ENCODE results near the gene SMIM41.

Gene SMIM41

DNA sequence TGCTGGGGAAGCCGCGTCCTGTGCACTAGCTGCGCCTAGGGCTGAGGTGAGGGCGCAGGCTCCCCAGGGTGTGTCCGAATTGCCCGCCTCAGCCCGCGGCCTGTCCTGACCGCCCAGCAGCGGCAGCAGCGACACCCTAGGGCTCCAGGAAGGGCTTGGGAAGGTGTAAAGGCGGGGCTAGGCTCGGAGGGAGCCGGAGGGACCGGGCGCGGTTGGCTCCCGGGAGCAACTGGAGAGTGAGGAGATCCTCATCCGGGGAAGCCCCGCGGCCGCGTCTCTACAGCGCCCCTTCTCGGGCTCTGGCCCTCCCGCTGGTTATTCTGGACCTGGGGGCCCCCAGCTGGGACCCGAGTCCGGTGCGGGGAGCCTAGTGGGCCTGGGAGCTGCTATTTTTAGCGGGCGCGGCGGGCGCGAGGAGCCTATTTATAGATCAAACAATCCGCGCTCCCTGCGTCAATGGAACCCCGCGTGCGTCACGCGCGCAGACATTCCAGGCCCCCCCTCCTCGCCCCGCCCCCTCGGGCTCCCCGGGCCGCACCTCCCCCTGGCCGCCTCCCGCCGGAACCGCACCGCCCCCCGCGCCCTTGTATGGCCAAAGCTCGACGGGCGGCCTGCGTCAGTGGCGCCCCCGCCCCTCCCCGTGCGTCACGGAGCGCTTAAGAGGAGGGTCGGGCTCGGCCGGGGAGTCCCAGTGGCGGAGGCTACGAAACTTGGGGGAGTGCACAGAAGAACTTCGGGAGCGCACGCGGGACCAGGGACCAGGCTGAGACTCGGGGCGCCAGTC, 28.6 kb upstream of the SMIM41 start, which contains the start of gene NR4A1:
Gene NR4A1 (plus strand): TSS at position 685 of the 784 bp plus-strand sequence. CDS start 2,887 bp downstream, outside the sequence.
- DNase-seq: peak; percentile 74

DNA sequence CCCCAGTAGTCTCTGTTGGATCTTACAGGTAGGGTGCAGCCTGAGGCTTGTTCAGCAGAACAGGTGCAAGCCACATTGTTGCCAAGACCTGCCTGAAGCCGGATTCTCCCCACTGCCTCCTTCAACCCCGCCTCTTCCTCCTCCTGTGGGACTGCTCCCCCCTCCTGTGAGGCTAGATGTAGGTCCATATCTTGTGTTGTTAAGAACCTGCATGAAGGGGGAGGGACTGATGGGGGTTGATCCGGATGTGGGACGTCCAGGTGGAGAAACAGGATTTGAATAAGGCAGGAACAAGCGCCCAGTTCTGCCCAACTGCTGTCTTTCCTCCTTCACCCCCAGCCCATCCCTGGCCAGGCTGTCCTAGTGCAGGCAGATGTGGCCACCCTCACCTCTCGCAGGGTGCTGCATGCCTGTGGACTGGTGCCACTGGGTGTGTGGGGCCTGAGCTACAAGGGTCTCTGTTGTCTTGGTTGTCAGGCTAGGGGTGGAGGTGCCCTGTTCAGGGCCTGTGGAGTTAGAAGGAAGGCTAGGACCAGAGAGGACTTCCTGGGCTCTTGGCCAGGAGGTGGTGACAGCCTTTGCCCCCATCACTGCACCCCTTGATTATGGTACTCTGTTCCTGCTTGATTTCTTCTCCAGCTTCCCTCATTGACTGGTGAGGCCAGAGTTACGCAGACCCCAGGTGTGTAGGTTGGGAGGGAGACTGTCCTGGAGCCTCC, 26.9 kb upstream of the SMIM41 start:
- no peak for DNase-seq

DNA sequence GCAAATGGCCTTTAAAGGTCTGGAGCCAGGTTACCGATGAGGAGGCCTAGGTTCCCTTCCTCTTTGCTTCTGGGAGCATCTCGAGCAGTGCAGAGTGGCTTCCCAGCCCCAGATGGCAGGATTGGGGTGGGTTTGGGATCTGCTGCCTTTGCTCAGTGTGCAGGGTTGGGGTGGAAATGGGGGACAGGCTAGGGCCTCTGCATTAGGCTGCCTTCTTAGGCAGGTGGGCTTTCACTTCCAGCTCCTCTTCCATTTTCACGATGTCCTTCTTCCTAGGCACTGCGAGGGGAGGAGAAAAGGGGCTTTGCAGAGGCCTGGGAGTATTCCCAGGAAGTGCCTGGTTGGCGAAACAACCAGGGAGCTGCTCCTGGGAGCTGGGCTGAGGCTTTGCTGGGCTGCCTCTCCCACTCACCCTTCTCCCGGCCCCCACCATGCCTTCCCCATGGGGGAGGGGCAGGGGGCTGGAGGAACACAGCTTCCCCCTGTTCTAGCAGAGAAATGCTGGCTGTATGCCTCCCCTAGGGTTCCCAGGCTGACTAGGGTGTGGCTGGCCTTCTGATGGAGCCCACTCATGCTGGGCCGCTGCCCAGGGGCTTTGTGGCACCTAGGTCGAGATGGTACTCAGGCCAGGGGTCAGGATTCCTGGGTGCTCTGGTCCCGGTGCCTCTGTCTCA, 25.8 kb upstream of the SMIM41 start:
- DNase-seq: no peak

DNA sequence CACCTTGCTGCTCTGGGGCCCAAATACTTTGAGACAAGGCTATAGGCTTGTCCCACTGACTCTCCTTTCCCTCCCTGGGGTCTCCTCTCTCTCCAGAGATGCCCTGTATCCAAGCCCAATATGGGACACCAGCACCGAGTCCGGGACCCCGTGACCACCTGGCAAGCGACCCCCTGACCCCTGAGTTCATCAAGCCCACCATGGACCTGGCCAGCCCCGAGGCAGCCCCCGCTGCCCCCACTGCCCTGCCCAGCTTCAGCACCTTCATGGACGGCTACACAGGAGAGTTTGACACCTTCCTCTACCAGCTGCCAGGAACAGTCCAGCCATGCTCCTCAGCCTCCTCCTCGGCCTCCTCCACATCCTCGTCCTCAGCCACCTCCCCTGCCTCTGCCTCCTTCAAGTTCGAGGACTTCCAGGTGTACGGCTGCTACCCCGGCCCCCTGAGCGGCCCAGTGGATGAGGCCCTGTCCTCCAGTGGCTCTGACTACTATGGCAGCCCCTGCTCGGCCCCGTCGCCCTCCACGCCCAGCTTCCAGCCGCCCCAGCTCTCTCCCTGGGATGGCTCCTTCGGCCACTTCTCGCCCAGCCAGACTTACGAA, 25.2 kb upstream of the SMIM41 start:
- no peak for DNase-seq

DNA sequence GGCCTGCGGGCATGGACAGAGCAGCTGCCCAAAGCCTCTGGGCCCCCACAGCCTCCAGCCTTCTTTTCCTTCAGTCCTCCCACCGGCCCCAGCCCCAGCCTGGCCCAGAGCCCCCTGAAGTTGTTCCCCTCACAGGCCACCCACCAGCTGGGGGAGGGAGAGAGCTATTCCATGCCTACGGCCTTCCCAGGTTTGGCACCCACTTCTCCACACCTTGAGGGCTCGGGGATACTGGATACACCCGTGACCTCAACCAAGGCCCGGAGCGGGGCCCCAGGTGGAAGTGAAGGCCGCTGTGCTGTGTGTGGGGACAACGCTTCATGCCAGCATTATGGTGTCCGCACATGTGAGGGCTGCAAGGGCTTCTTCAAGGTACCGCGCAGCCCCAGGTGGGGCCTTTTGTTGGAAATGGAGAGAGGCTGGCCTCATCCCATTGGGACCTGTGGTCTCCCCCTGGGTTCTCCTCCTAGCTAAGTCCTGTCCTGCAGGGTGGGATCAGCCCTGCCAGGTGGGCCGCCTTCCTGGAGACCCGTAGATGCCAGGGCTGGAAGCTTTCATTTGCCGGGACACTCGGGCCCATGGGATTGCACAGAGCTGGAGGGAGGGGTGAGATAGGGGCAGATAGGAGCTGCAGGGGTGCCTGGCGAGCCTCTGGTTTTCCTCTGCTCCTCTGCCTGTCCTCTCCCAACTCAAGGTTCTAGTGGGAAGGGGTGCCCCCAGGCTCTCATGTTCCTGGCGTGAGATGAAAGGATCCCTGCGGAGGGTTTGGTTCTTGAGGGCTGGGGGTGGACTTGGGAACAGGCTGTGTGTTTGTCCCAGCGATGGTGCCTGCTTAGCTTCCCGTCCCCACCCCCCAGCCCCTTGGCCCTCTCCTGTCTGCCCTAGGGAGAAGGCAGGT, 24.4 kb upstream of the SMIM41 start:
- DNase-seq: no peak

DNA sequence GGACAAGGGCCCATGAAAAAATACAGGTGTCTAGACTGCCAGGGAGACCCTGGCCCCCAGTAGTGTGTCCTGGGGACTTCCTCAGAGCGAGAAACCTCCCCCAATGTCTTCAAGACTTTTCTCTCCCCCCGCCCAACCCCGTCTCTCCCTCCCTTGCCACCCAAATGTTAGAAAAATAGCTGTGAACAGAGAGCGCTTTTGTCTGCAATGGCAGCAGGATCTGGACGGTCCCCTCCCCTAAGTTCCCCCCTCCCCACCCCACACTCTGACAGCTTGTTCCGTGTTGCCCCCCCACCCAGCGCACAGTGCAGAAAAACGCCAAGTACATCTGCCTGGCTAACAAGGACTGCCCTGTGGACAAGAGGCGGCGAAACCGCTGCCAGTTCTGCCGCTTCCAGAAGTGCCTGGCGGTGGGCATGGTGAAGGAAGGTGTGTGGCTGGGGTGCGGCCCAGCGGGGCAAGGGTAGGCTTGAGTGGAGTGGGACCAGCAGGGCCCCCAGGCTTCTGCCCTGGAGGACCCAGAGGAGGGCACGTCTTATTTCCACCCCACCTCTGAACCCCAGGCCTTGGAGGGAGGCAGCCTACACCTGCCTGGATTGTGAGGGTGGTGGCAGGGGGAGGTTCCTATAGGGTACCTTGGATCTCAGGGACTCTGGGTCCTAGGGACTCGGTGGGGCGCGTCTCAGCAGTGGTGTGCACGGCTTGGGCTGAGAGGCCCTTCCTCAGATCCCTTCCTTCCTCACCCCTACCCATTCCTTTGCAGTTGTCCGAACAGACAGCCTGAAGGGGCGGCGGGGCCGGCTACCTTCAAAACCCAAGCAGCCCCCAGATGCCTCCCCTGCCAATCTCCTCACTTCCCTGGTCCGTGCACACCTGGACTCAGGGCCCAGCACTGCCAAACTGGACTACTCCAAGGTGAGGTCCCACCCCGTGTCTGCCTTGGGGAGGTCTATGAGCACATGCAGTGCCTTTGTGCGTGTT, 23.5 kb upstream of the SMIM41 start:
- no peak for DNase-seq

DNA sequence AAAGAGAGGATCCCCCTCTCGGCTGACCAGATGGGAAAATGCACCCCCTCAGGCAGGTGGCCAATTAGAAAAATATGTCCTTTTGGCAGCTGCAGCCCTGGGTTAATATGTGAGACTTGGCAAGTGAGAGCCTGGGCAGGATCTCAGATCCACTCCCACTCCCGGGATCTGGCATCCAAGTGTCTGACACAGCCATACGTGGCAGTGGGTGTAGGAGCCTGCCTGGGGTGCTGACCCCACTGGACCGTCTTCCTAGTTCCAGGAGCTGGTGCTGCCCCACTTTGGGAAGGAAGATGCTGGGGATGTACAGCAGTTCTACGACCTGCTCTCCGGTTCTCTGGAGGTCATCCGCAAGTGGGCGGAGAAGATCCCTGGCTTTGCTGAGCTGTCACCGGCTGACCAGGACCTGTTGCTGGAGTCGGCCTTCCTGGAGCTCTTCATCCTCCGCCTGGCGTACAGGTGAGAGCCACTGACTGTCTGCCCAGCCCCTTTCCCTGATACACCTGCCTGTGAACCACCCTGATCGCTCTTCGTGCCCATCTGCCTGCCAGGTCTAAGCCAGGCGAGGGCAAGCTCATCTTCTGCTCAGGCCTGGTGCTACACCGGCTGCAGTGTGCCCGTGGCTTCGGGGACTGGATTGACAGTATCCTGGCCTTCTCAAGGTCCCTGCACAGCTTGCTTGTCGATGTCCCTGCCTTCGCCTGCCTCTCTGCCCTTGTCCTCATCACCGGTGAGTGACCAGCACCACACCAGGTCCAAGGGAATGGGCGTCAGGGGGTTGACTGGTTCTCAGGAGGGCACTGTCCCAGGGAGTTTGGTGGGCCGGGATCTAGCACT, 22.5 kb upstream of the SMIM41 start:
- no peak for DNase-seq

DNA sequence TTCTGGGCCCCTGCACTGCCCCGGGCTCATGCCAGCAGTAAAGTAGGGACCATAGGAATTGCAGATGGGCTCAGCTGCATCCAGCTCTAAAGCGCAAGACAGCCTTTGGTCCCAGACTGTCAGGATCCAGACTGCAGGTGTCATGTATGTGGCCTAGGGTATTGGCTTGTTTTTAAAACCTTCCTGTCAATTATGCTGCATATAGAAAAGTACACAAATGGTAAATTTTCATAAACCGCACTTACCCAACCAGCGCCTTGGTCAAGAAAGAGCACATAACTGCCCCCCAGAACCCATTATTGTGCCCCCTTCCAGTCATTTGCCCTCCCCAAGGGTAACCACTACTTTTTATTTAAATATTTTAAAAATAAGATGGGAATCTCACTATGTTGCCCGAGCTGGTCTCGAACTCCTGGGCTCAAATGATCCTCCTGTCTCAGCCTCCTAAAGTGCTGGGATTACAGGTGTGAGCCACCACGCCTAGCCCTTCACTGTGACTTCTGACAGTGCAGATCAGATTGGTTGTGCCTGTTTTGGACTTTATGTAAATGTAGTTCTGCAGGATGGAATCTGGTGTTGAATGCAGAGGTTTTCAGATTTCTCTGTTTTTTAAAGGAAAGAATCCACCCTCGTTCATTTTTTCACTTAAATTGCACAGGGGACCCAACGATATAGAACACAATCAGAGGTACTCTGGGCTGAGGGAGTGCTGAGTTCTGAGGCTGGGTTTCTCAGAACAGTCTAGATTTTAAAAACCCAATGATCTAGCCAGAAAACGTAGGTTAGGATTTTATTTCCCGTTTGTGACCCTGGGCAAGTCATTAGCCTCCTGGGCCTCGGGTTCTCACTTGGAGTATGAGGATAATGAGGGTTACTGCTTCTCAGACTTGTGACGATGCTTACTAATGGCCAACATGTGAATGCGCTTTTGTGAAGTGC, 21.6 kb upstream of the SMIM41 start:
- no peak for DNase-seq

DNA sequence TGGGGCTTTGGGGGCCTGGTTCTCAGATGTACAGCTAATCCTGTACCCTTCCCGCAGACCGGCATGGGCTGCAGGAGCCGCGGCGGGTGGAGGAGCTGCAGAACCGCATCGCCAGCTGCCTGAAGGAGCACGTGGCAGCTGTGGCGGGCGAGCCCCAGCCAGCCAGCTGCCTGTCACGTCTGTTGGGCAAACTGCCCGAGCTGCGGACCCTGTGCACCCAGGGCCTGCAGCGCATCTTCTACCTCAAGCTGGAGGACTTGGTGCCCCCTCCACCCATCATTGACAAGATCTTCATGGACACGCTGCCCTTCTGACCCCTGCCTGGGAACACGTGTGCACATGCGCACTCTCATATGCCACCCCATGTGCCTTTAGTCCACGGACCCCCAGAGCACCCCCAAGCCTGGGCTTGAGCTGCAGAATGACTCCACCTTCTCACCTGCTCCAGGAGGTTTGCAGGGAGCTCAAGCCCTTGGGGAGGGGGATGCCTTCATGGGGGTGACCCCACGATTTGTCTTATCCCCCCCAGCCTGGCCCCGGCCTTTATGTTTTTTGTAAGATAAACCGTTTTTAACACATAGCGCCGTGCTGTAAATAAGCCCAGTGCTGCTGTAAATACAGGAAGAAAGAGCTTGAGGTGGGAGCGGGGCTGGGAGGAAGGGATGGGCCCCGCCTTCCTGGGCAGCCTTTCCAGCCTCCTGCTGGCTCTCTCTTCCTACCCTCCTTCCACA, 20.7 kb upstream of the SMIM41 start:
- no peak for DNase-seq

DNA sequence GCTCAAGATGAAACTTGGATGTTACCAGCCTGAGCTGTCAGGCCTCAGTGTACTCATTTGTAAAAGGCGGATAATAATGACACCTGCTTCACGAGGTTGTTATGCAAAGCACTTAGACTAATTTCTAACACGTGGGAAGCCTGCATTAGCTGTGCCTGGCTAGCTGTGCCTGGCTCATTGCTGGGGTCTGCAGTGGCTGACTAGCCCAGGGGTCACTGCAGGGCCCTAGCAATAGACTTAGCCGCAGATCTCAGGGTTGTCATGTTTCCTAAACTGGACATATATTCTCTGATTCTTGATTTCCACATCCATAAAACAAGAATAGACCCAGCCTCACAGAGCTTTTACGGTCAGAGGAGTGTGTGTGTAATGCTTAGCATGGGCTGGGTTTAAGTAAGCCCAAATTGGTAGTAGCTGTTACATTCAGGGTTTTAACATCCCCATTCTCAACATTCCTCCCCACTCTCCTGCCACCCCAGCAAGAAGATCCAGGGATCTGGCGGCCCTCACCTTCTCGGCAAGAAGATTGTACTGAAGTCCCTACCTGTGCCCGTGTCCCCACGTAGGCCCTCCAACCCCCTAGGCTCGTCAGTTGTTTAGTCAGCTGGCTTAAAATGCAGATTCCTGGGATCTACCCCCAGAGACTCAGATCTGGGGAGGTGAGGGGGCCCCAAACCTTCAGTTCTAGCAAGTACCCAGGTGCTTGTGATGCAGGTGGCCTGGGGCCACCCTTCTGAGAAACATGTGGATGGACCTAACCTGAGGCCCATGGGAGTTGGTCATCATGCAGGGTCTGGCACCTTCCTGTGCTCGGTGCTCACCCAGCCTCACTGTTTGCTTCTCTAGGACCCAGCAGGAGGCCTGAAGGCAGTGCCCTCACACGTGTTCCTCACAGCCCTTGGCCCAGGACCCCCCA, 19.7 kb upstream of the SMIM41 start:
- DNase-seq: no peak

DNA sequence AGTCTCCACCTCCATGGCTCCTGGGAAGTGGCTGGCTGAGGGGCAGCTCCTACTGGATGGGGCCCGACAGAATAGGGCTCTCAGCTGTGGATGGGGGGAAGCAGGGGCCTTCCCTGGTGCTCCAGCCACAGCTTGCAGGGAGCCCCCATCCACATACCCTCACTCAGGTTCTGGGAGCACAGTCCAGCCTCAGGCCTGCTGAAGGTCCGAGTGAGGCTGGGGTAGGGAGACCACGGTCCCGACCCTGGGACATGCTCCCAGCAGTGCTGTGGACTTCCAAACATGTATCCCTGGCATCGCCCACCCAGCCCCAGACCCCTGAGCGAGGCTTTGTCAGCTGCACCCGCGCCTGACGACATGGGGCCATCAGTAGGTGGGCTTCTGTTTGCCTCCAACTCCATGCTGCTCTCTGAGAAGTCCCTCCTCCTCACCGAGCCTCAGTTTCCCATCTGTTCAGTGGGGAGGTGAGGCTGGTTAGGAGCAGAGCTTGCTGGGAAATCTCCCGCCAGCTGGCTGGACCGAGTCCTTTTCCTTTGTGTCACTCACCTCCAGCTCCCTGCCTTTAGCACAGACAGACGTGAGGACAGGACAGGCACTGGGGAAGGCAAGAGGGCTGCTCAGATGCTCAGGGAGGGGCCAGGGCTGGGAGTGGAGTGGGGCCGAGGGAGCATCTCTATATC, 18.9 kb upstream of the SMIM41 start:
- DNase-seq: no peak

DNA sequence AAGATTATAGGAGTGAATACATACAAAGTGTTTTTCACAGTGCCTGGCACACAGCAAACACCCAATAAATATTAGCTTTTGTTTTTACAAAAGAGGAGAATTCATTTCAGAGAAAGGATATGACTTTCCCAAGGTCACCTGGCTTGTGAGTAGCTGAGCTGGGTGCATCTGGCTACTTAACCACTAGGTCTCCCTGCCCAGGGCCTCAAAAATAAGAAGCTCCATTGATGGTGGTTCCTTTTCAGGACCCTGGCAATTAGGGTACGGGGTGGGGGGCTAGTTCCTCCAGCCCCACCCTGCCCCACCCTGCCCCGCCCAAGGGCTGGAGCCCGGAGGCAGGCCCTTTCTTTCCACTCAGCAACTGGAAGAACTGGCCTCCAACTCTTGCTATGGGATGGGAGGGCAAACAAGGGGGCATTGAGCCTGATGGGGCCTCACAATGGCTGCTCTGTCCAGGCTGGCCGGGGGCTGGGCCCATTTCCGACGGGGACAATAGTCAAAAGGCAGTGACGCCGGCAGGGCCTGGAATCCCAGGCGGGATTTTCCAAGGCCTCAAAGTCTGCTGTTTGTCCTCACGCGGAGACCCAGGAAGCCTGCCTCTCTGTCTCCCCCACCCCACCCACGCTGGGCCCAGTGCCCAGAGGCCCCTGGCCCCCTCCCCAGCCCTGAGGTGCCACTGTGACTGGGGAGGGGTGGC, 17.9 kb upstream of the SMIM41 start:
- DNase-seq: no peak

DNA sequence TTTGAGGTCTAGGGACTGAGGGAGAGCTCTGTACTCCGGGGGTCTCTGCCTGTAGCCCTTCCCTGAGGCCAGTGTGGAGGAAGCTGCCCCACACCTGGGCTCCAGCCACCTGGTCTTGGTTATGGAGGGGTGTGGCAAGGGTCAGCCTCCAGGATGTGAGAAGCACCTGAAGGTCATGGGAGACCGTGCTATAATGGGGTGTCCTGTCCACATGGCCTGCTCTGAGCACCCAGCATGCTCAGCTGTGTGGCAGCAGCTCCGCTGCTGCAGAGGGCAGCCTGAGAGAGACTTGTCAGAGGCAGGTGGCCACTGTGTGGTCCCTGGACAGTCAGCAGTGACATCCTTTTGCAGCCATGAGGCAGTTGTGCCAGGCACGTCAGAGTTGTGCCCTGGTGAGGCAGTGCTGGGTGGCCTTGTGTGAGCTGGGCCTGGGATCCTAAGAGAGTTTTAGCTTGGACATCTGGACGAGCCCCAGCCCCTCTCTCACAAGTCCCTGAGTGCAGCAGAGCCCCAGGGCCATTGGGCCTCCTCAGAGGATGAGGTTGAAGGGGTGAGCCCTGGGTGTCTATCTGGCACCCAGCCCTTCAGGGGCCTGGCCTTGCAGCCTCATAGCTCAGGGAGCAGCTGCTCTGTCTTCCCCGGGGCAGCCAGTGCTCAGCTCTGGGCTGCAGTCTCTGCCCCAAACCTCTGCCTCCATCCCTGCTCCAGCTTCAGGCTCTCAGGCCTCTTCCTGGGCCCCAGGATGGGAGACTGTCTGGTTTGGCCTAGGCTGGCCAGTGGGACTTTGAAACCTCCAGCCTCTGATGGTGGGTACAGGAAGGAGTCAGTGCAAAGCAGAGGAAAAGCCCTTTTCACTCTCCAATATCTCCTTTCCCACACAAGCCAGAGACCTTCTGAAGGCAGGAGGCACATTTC, 17.1 kb upstream of the SMIM41 start:
- no peak for DNase-seq

DNA sequence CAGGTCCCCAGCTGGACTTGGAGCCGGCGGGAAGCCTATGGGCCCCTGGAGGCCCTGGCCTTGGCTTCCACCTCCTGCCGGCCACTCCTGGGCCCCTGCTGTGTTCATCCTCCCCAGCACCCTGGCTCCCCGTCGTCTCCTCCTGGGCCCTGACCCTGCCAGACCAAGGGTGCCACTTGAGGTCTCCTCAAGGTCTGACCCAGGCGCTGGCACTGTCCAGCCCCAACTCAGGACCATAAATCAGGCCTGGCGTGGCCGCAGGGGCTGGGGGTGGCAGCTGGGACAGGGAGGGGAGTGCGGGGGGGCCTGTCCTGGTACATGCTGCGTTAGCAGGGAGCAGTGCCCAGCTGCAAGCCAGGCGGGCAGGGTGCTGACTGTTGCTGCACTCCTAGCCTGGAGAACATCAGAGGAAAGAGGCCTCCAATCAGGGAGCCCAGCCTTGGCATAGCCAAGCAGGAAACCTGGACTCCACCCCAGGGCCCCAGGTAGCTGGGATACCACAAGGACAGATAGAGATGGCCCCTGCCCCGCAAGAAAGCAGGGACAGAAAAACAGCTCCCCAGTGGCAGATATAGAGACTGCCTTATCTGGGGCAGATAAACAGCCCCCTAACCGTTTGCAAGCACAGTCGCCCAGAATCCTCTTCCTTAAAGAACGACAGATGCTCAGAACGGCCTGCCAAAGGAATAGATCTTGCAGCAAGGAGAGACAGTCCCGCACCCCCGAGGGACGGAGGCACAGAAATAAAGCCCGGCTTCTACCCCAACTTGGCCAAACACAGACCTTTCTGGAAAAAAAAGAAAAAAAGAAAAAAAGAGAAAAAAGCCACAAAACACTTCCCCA, 16.2 kb upstream of the SMIM41 start:
- no peak for DNase-seq

All from NCI-H1092 (cell line).